LNCaP clone FGC (cell line): ENCODE results near the gene IGF1R.

Source experiments
- DNase-seq: peaks from one replicate; pipeline ENCODE4 v3.0.0-alpha.2; 2011; ENCODE audit warnings: low read depth
- H3K4me3 ChIP-seq: 2 replicates; pipeline ENCODE4 v1.5.1; 2011; ENCODE audit warnings: mild to moderate bottlenecking, low read depth, low read length, control low read depth
- TF ChIP-seq, protein P1 (sequence below): IDR thresholded peaks from 2 replicates; pipeline ENCODE4 v1.5.1; 2012; ENCODE audit warnings: mild to moderate bottlenecking; ENCODE audit not compliant: control insufficient read depth, insufficient read depth; ENCODE audit errors: extremely low read depth

Gene IGF1R

DNA sequence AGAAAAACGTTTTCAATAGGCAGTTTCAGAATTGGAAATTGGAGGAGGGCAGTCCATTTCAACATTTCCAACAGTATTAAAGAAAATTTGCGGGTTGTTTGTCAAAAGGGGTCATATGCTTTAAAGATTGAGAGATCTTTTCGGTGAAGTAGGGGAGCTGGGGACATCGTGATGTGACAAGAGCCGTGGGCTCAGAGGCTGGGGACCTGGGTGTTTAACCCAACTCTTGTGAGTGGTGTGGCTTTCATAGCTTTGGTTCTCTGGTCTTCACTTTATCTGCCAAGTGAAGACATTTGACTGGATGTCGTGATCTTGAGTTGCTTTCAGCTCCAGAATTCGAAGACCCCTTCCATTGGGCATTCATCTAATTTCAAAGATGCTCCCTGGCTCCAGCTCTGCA, 226.0 kb downstream of the IGF1R start:
- TF ChIP-seq, protein P1, sequence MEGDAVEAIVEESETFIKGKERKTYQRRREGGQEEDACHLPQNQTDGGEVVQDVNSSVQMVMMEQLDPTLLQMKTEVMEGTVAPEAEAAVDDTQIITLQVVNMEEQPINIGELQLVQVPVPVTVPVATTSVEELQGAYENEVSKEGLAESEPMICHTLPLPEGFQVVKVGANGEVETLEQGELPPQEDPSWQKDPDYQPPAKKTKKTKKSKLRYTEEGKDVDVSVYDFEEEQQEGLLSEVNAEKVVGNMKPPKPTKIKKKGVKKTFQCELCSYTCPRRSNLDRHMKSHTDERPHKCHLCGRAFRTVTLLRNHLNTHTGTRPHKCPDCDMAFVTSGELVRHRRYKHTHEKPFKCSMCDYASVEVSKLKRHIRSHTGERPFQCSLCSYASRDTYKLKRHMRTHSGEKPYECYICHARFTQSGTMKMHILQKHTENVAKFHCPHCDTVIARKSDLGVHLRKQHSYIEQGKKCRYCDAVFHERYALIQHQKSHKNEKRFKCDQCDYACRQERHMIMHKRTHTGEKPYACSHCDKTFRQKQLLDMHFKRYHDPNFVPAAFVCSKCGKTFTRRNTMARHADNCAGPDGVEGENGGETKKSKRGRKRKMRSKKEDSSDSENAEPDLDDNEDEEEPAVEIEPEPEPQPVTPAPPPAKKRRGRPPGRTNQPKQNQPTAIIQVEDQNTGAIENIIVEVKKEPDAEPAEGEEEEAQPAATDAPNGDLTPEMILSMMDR: no peak
- H3K4me3 ChIP-seq: no peak overlapping the region
- no peak for DNase-seq

DNA sequence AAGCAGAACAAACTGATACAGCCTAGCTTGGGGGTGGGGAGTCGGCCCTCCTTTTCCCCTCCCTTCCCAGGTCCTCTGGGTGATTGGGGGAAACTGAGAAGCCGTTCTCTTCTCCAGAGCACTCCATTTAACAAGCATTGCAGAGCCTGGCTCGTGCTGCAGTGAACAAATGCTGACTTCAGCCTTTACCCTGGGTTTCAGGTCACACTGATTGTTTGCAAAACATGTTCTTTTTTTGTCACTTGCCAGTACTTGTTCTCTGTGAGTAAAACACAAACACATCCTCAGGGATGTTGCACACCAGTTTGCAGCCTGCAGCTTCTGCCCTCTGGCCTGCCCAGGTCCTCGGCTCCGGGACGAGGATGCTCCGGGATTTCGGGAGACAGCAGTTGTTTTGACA, 226.4 kb downstream of the IGF1R start:
- no peak overlapping the region for H3K4me3 ChIP-seq
- TF ChIP-seq, protein P1: no peak
- no peak for DNase-seq

DNA sequence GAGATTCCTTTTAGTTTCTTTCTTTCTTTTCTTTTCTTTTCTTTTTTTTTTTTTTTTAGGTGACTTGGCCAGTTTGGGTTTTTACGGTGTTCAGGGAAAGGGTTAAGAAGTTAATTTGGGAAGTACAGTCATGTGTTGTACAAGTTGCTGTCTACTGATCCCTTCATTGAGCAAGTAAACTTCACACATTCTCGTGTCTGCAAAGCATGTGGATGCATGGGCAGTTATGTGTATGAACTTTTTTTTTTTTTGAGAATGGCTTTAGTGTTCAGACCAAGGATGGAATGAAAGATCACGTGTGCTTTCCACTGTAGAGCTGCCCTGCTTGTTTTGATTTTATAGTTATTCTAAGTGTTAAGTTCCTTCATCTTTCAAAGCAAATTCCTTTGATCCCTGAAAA, 227.0 kb downstream of the IGF1R start:
- H3K4me3 ChIP-seq: no peak overlapping the region
- DNase-seq: no peak
- TF ChIP-seq, protein P1: no peak

DNA sequence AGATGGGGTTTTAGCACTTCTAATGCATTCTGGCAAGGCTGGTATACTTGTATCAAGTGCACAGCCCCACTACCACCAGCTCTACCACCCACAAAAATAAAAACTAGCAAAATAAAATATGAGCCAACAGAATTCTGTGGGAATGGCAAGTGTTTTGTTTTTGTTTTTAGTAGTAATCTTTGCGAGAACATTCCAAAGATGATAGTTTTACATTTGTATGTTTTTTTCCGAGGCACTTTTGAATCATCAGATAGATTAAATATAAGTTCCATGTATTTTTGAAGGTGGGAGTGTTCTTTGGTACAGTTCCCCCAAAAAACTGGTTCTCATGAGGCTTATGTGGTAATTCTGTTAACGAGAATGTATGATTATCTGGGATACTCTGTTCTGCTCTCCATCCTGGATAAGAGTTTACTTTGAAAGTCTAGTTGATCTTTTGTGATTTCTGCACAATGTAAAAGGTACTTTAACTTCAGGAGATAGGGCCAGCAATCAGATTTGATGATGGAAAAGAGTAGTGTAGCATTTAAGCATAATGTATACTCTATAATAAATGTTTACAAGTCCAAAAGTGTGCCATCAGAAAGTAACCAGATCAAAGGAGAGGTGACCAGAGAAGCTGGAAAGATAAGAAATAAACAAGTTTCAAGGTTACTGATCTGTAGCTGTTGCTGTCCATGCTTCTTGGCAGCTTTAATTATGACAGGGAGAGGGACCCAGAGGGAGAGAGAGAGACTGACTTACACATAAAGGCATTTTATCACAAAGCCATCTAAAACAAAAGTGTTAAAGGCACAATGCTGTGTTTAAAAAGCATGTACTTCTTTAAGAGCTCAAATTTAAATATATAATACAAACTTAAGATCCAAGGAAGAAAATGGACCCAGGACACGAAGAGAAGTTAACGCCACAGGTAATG, 228.4 kb downstream of the IGF1R start:
- DNase-seq: no peak
- H3K4me3 ChIP-seq: no peak overlapping the region
- TF ChIP-seq, protein P1: no peak

DNA sequence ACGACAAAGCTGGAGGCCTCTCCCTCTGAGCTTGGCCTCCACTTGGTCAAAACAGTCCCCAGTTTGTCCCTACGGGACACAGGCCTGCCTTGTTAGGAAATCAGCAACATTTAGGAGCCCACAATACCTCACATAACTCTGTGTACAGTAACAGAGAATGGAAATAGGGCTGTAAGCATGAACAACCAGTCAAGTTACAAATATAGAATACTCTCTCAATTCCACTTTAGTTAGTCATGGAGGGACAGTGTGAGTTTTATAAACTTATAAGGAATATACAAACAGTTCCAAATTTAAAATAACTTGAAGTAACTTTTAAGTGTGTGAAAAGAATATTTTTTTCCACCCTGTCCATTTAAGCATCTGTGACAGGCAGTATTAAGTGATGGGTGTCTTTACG, 229.8 kb downstream of the IGF1R start:
- TF ChIP-seq, protein P1: no peak
- H3K4me3 ChIP-seq: no peak overlapping the region

DNA sequence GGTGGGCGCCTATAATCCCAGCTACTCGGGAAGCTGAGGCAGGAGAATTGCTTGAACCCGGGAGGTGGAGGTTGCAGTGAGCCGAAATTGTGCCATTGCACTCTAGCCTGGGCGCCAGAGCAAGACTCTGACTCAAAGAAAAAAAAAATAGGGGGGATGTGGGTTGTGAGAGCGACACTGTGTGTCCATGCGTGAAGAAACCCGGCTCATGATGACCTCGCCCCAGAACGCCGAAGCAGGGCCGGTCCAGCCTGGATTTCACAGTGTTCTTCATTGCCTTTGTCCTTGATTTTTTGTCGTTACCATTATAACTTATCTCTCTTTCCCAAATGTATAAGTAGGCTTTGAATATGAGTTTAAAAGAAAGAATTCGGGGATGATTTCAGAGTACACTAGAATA, 230.5 kb downstream of the IGF1R start:
- TF ChIP-seq, protein P1: no peak
- H3K4me3 ChIP-seq: no peak overlapping the region
- no peak for DNase-seq

More for the DNA sequence above, 229.8 kb downstream of the IGF1R start:
- no peak for DNase-seq
